ENCODE measurements around the gene AGMO. TPM values are rescaled to one million over a fixed set of nuclear protein-coding genes. Genes with fewer than 3 reads are reported as not detected.

Gene AGMO
- total RNA-seq, 2 donors from 2014 or later = 0.37 to 0.47 TPM

DNA sequence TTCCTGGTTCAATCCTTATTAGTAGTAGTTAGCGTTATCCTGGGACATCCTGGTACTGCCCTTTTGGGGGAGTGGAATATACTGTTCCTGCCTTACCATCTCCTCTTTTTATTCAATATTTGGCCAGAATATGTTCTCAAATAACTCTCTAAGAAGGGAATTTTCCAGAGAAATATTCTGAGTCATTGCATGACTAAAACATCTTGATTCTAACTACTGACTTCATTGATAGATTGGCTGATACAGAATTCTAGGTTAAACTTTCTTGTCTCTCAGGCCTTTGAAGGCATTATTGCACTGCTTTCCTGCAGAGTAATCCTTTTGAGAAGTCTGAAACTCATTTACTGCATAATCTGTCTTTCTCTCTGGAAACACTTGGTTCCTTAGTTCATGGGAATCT, 383.8 kb downstream of the AGMO start:
- H3K36me3 ChIP-seq = no peaks in the 10 kb centered on the region
- no peaks in the 10 kb centered on the region for H3K27me3 ChIP-seq
- no peak overlapping the region for H3K4me3 ChIP-seq
- H3K27ac ChIP-seq = no peak overlapping the region
- intact Hi-C loops (cut with DNase I) = no loop called here
- DNase-seq = no peak
- TF ChIP-seq CTCF (IDR thresholded peaks at IDR 0.05) = no peak
- H3K9ac ChIP-seq (ENCODE audit: low read depth in 2 of 2, low read length in 2 of 2) = no peak overlapping the region
- H3K9me3 ChIP-seq = no peaks in the 10 kb centered on the region
- no peaks in the 10 kb centered on the region for H3K4me1 ChIP-seq

GRCh38 chr7:15176089-15176488, 385.7 kb downstream of the AGMO start:
- Histone ChIP-seq H3K9ac (ENCODE audit: low read depth in 2 of 2, low read length in 2 of 2) (no peak overlapping the region), H3K4me1 (no peaks in the 10 kb centered on the region), H3K9me3 (no peaks in the 10 kb centered on the region), H3K27ac (no peak overlapping the region), H3K4me3 (no peak overlapping the region), H3K36me3 (no peaks in the 10 kb centered on the region), H3K27me3 (no peaks in the 10 kb centered on the region)
- intact Hi-C loops (cut with DNase I) = no loop called here
- no peak for TF ChIP-seq CTCF (IDR thresholded peaks at IDR 0.05)
- DNase-seq = no peak

GRCh38 chr7:15175152-15175551, 386.7 kb downstream of the AGMO start:
- no peaks in the 10 kb centered on the region for H3K9me3 ChIP-seq
- no peak for TF ChIP-seq CTCF (IDR thresholded peaks at IDR 0.05)
- no peak overlapping the region for H3K9ac ChIP-seq (ENCODE audit: low read depth in 2 of 2, low read length in 2 of 2)
- no peaks in the 10 kb centered on the region for H3K4me1 ChIP-seq
- intact Hi-C loops (cut with DNase I) = no loop called here
- no peak overlapping the region for H3K27ac ChIP-seq
- H3K27me3 ChIP-seq = no peaks in the 10 kb centered on the region
- DNase-seq = no peak
- no peaks in the 10 kb centered on the region for H3K36me3 ChIP-seq
- H3K4me3 ChIP-seq = no peak overlapping the region

DNA sequence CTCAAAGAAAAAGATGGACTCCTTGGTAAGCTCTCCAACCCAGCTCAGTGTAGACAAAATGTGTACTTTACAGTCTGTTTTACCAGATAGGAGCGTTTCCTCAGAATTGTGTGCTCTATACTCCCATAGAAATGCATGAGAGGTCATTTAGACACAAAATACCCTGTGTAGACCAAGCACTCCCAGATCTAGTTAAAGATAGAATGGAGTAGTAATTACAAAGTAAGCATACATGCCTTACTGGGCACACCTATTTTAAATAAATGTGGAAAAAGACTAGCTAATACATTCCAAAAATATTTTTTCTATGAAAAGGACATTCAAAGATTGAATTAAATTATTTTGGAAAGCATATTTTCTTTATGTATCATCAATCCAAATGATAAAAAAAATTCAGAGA, 387.3 kb downstream of the AGMO start:
- intact Hi-C loops (cut with DNase I) = no loop called here
- no peak overlapping the region for H3K27ac ChIP-seq

DNA sequence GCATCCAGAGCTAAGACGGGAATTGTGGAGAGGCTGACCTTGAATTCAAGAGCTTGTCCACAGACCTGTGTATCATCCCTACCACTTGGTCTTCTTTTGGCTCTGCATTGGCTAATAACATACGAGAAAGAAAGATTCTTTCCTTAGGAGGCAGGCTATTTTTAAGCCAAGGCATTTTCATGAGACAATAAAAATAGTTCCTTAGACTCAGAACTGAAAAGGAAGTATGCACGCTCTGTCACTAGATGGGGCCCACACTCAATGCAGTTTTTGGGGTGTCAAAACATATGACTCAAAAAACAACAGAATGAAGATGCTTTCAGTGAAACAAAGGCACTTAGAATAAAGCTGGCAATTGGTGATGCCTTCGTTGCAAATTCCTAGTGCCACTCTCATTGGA, 393.3 kb downstream of the AGMO start:
- no peak for TF ChIP-seq CTCF (IDR thresholded peaks at IDR 0.05)
- Histone ChIP-seq H3K27me3 (no peaks in the 10 kb centered on the region), H3K27ac (no peak overlapping the region), H3K9me3 (no peaks in the 10 kb centered on the region), H3K4me3 (no peak overlapping the region), H3K4me1 (no peaks in the 10 kb centered on the region), H3K9ac (ENCODE audit: low read depth in 2 of 2, low read length in 2 of 2) (no peak overlapping the region), H3K36me3 (no peaks in the 10 kb centered on the region)
- intact Hi-C loops (cut with DNase I) = no loop called here
- DNase-seq = no peak

More for the DNA sequence above, 387.3 kb downstream of the AGMO start:
- Histone ChIP-seq H3K9me3 (no peaks in the 10 kb centered on the region), H3K4me1 (no peaks in the 10 kb centered on the region), H3K27me3 (no peaks in the 10 kb centered on the region), H3K4me3 (no peak overlapping the region), H3K9ac (ENCODE audit: low read depth in 2 of 2, low read length in 2 of 2) (no peak overlapping the region), H3K36me3 (no peaks in the 10 kb centered on the region)
- TF ChIP-seq CTCF (IDR thresholded peaks at IDR 0.05) = no peak
- DNase-seq = no peak

DNA sequence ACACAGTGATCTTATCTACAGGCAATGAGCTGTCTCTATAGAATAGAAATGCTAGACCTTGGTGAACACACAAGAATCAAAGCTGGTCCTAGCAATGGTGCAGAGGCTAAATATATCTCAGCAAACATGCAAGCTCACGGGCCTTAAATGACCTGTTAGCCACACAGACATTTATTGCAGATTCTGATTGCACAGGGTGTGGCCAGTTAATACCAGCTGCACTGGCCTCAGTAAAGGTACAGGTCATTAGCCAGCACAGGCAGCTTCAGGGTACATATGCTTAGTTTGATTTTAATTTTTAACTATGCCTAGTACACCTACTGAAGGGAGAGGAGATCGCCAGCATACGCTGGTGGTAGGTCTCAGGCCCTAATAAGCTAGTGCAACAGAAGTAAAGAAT, 393.9 kb downstream of the AGMO start:
- no peak for TF ChIP-seq CTCF (IDR thresholded peaks at IDR 0.05)
- H3K9me3 ChIP-seq = no peaks in the 10 kb centered on the region
- H3K27ac ChIP-seq = no peak overlapping the region
- H3K36me3 ChIP-seq = no peaks in the 10 kb centered on the region
- DNase-seq = no peak
- no peaks in the 10 kb centered on the region for H3K4me1 ChIP-seq
- no peaks in the 10 kb centered on the region for H3K27me3 ChIP-seq
- H3K9ac ChIP-seq (ENCODE audit: low read depth in 2 of 2, low read length in 2 of 2) = no peak overlapping the region
- intact Hi-C loops (cut with DNase I) = no loop called here
- no peak overlapping the region for H3K4me3 ChIP-seq

Data from colonic mucosa (tissue), 4 donors.